ENCODE data around the gene ACLY. TPM values are rescaled to one million over a fixed set of nuclear protein-coding genes. Genes with fewer than 3 reads are reported as not detected.

Gene ACLY
- total RNA-seq, result 171 and 230 TPM in 2 replicates

GRCh38 chr17:41918314-41919164 is at the start of gene ACLY:
Gene ACLY, minus strand, starts transcription at chr17:41918951. Its CDS starts 5,078 bp downstream, at chr17:41913873.

GRCh38 chr17:41966463-41967140 is 47.9 kb upstream of the ACLY start, which contains the start of gene CNP:
Gene CNP, plus strand, starts transcription at chr17:41966795. Its CDS starts 90 bp downstream, at chr17:41966885.

GRCh38 chr17:41930009-41930832 is 11.5 kb upstream of the ACLY start, which contains the start of gene ODAD4:
Gene ODAD4, plus strand, starts transcription at chr17:41930617. Its CDS starts 107 bp downstream, at chr17:41930724.

DNA sequence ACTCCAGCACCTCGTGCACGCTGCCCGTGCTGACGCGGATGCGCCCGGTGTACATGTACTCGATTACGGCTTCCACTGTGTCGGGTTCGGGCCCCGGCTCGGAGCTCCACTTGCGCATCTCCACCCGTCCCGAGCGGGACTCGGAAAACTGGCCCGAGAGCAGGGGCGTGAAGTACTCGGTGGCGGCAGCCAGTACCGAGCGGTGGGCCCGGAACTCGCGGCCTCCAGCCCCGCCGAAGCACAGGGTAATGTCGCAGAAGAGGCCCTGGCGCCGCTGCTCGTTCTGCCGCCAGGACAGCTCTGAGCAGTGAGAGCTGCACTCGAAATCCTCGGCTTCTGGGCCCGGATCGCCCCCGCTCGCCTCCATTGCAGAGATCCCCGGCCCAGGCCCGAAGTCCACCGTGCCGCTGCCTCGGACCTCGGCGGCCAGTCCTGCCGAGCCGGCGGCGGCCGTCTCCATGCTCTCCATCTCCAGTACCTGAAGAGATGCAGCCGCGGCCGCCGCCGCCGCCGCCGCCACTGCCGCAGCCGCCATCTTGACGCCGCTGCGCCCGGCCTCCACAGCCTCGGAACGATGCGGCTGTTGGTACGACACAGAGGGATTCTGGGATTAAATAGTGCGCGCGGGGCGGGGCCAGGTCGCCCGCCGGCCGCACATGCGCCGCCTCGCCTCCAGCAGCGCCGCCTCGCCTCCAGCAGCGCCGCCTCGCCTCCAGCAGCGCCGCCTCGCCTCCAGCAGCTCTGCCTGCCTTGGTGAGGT is 53.7 kb downstream of the ACLY start, which contains the start of gene KLHL11:
Gene KLHL11 (minus strand): TSS at position 588 of the 760 bp plus-strand sequence. CDS start 53 bp downstream, at position 535.

GRCh38 chr17:41837761-41838538 is 80.8 kb downstream of the ACLY start, which contains the start of gene KLHL10:
Gene KLHL10, plus strand, starts transcription at chr17:41837825. Its CDS starts 108 bp downstream, at chr17:41837933.

DNA sequence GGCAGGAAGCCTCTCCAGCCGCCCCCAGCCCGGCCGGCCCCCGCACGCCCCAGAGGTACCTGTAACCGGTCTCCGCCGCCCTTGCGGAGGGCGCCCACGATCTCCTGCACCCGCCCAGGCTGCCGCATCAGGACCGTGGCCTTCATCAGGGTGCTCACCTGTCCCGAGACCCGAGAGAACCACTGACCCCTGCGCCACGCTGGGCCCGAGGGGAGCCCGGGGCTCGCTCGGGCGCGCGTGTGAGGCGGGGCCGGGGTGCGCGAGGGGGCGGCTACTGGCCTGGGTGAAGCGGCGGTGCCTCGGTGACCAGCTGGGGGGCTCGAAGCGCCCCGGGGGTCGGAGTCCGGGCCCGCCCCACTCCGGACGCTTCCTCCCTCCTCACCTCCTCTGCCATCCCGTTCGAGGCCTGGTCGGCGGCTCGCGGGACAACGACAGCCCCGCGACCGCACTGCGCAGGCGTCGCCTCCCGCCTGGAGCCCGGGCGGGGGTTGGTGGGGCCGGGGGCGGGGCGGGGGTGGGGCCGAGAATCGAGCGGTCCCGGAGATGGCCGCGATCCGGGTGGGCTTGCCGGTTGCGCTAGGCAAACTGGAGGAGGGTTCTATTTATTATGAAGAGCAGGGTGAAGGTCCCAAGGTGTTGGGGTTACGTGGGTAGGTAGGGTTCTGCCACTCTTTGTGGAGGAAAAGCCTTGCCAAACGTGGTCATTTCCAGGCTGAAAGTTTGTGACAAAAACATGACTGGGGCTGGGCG is 82.8 kb downstream of the ACLY start, which contains the start of gene NT5C3B:
Gene NT5C3B (minus strand): TSS at position 433 of the 750 bp plus-strand sequence. CDS start 39 bp downstream, at position 394.

Other genes starting within 250 kb of the ACLY start
- gene EIF1, start 230.1 kb downstream of the ACLY start, total RNA-seq, result 82.5 and 236 TPM in 2 replicates
- gene GAST, start 206.6 kb downstream of the ACLY start, total RNA-seq, result not detected in 2 replicates
- gene HAP1, start 184.3 kb downstream of the ACLY start, total RNA-seq, result under 0.01 and 0.17 TPM in 2 replicates
- 5.3 and 5.4 TPM in 2 replicates for gene JUP, start 132.2 kb downstream of the ACLY start, total RNA-seq
- 41.6 and 64.2 TPM in 2 replicates for gene P3H4, start 107.0 kb downstream of the ACLY start, total RNA-seq
- 407 and 587 TPM in 2 replicates for gene FKBP10, start 105.9 kb downstream of the ACLY start, total RNA-seq
- 54.1 and 80.7 TPM in 2 replicates for gene NT5C3B, start 82.7 kb downstream of the ACLY start, total RNA-seq
- gene KLHL10, start 81.1 kb downstream of the ACLY start, total RNA-seq, result 0.17 and 0.29 TPM in 2 replicates
- gene KLHL11, start 53.5 kb downstream of the ACLY start, total RNA-seq, result 28.7 and 33.2 TPM in 2 replicates
- gene ODAD4, start 11.7 kb upstream of the ACLY start, total RNA-seq, result 0.33 and 1.3 TPM in 2 replicates
- gene CNP, start 47.8 kb upstream of the ACLY start, total RNA-seq, result 63.4 and 90.5 TPM in 2 replicates
- 52.6 and 72.0 TPM in 2 replicates for gene DNAJC7, start 98.5 kb upstream of the ACLY start, total RNA-seq
- 16.3 and 30.4 TPM in 2 replicates for gene NKIRAS2, start 101.1 kb upstream of the ACLY start, total RNA-seq
- 0.15 and 0.17 TPM in 2 replicates for gene C17orf113, start 131.7 kb upstream of the ACLY start, total RNA-seq
- gene ZNF385C, start 179.5 kb upstream of the ACLY start, total RNA-seq, result not detected in 2 replicates
- 17.2 and 25.6 TPM in 2 replicates for gene DHX58, start 193.8 kb upstream of the ACLY start, total RNA-seq
- 7.0 and 10.8 TPM in 2 replicates for gene KAT2A, start 202.4 kb upstream of the ACLY start, total RNA-seq
- gene HSPB9, start 203.9 kb upstream of the ACLY start, total RNA-seq, result not detected in 2 replicates
- gene RAB5C, start 236.0 kb upstream of the ACLY start, total RNA-seq, result 82.9 and 87.3 TPM in 2 replicates